ENCODE results near the gene DLK2. TPM values are rescaled to one million over a fixed set of nuclear protein-coding genes. Genes with fewer than 3 reads are reported as not detected.

Gene DLK2, protein sequence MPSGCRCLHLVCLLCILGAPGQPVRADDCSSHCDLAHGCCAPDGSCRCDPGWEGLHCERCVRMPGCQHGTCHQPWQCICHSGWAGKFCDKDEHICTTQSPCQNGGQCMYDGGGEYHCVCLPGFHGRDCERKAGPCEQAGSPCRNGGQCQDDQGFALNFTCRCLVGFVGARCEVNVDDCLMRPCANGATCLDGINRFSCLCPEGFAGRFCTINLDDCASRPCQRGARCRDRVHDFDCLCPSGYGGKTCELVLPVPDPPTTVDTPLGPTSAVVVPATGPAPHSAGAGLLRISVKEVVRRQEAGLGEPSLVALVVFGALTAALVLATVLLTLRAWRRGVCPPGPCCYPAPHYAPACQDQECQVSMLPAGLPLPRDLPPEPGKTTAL
- 1.3 and 1.8 TPM in 2 replicates for total RNA-seq

GRCh38 chr6:43455531-43456428 lies at the start of gene DLK2:
Gene DLK2 (minus strand): TSS chr6:43455548. CDS start chr6:43454825, 723 bp downstream.

GRCh38 chr6:43477235-43478007 lies 22.1 kb upstream of the DLK2 start, which contains the start of gene TJAP1:
Gene TJAP1 (plus strand): TSS chr6:43477570. CDS start chr6:43499002, 21,432 bp downstream.

DNA sequence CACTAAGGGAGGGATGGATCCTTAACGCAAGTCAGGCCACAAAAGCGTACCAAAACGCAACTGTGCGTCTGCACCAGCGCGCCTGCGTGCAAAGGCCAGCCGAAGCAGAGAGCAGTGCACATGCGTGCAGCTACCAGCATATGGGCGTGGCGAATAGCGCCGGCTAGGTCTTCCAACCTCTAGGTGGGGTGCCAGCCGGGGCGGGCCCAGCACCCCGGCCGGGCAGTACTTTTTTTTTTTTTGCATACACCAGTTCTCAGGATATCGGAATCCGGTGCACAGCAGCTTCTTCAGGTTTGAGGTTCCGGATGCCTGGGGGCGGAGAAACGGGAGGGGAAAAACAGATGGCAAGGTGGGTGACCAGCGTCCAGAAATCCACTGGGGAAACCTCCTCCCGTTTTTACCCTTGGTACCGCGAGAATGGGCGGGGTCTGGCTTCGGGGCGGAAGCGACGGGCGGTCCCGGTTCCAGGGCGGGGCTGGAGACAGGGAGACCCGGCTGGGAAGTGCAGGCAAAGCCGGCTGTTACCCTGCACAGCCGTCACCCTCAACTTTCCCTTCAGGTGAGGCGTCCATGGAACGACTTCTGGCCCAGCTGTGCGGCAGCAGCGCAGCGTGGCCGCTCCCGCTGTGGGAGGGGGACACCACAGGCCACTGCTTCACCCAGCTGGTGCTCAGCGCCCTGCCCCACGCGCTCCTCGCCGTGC lies 27.8 kb downstream of the DLK2 start, which contains the start of gene ABCC10:
Gene ABCC10, plus strand, starts transcription at position 136 of the 706 bp plus-strand sequence. Its CDS starts 438 bp downstream, at position 574.

Other genes starting within 250 kb of the DLK2 start
- gene DNPH1, start 226.1 kb downstream of the DLK2 start, total RNA-seq, result 60.7 and 96.4 TPM in 2 replicates
- not detected in 2 replicates for gene TTBK1, start 212.1 kb downstream of the DLK2 start, total RNA-seq
- gene SLC22A7, start 157.3 kb downstream of the DLK2 start, total RNA-seq, result not detected in 2 replicates
- gene CRIP3, start 146.7 kb downstream of the DLK2 start, total RNA-seq, result not detected in 2 replicates
- gene ZNF318, start 85.9 kb downstream of the DLK2 start, total RNA-seq, result 6.7 and 7.1 TPM in 2 replicates
- gene ABCC10, start 28.0 kb downstream of the DLK2 start, total RNA-seq, result 9.9 and 18.0 TPM in 2 replicates
- 13.0 and 17.3 TPM in 2 replicates for gene TJAP1, start 22.0 kb upstream of the DLK2 start, total RNA-seq
- 0.18 and 1.5 TPM in 2 replicates for gene LRRC73, start 54.8 kb upstream of the DLK2 start, total RNA-seq
- 166 TPM in 2 replicates for gene YIPF3, start 61.4 kb upstream of the DLK2 start, total RNA-seq
- gene POLR1C, start 61.5 kb upstream of the DLK2 start, total RNA-seq, result 10.7 and 25.4 TPM in 2 replicates
- gene XPO5, start 120.5 kb upstream of the DLK2 start, total RNA-seq, result 15.2 and 16.7 TPM in 2 replicates
- 10.5 and 25.9 TPM in 2 replicates for gene POLH, start 120.6 kb upstream of the DLK2 start, total RNA-seq
- gene GTPBP2, start 173.7 kb upstream of the DLK2 start, total RNA-seq, result 32.7 and 36.5 TPM in 2 replicates
- gene MAD2L1BP, start 180.3 kb upstream of the DLK2 start, total RNA-seq, result 24.2 and 37.6 TPM in 2 replicates
- gene RSPH9, start 189.5 kb upstream of the DLK2 start, total RNA-seq, result 0.97 and 1.1 TPM in 2 replicates
- 30.5 and 33.0 TPM in 2 replicates for gene MRPS18A, start 232.2 kb upstream of the DLK2 start, total RNA-seq